Adrenal gland (tissue), 5 donors: ENCODE data around the gene SPTB.

Experiments used
- POLR2A ChIP-seq, 2 donors: fragments of 450-650 bp; IDR thresholded peaks; one replicate each; pipeline ENCODE4 v1.6.1; 2017; ENCODE audit warnings: antibody characterized with exemption in 2 of 2, mild to moderate bottlenecking in 2 of 2, moderate library complexity in 1 of 2
- TF ChIP-seq, protein P1 (sequence below), 6 experiments: fragments of 450-650 bp in 4 of 6; fragments of 200-600 bp in 2 of 6; sonication (generic) in 1 of 6; IDR thresholded peaks; 1 replicate in 5 of 6; 2 replicates in 1 of 6; pipeline versions ENCODE4 v1.5.1 to v1.8.0; 2016 to 2021; ENCODE audit warnings: antibody characterized with exemption in 6 of 6, mild to moderate bottlenecking in 2 of 6, moderate library complexity in 1 of 6
- donor health status: DM: no; HTN: no; CAD: no.

DNA sequence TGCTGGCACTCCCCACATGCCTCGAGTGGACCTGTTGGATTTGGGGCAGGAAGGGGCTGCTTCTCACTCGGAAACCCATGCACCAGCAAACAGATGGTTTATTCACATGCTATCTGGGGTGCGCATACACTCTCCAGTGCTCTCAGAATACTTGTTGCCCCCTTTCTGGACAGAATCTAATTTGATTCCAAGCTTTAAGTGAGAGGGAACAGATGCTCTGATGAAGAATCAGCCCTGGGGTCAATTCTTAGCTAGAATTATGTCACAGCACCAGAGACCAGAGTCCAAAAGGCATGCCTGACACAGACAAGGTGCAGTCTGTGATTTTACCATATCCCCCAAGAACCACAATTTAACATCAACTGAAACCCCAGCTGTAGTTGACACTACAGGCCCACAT lies 83.8 kb downstream of the SPTB start:
- TF ChIP-seq, protein P1, sequence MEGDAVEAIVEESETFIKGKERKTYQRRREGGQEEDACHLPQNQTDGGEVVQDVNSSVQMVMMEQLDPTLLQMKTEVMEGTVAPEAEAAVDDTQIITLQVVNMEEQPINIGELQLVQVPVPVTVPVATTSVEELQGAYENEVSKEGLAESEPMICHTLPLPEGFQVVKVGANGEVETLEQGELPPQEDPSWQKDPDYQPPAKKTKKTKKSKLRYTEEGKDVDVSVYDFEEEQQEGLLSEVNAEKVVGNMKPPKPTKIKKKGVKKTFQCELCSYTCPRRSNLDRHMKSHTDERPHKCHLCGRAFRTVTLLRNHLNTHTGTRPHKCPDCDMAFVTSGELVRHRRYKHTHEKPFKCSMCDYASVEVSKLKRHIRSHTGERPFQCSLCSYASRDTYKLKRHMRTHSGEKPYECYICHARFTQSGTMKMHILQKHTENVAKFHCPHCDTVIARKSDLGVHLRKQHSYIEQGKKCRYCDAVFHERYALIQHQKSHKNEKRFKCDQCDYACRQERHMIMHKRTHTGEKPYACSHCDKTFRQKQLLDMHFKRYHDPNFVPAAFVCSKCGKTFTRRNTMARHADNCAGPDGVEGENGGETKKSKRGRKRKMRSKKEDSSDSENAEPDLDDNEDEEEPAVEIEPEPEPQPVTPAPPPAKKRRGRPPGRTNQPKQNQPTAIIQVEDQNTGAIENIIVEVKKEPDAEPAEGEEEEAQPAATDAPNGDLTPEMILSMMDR (IDR thresholded peaks at IDR 0.05) = no peak
- TF ChIP-seq POLR2A (IDR thresholded peaks at IDR 0.05) = no peak
